Hematopoietic multipotent progenitor cell treated with erythropoietin and hydrocortisone succinate and interleukin-3 and kit ligand, for 15 days (in vitro differentiated cells): ENCODE measurements around the gene PTHLH.

Experiments used
- DNase-seq: peaks from one replicate; pipeline ENCODE4 v3.0.0-alpha.2; 2015; ENCODE audit warnings: low spot score

The PTHLH gene

DNA sequence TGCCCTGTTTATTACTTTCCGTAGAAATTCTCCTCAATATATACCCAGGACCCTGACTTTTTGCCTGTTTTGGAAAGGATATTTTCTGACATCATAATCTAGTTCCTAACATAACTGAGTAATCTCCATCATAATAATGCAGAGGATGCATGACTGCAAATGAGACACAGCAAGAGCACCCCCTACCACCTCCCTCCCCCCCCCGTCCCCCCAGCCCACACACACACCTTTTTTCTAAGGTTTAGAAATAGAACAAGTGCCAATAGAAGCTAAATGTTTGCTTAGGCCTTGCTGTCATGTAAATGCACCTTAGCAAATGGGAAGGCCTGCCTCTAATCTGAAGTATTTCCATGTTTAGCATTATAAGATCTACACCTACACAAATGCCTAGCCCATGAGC lies at the start of gene PTHLH:
Gene PTHLH (minus strand): TSS at position 13 of the 400 bp plus-strand sequence. CDS start 3,239 bp downstream, outside the sequence.
- DNase-seq = no peak

- DNase-seq = no peak
These were observed 49.2 kb upstream of the PTHLH start for GRCh38 chr12:28021704-28022103.

DNA sequence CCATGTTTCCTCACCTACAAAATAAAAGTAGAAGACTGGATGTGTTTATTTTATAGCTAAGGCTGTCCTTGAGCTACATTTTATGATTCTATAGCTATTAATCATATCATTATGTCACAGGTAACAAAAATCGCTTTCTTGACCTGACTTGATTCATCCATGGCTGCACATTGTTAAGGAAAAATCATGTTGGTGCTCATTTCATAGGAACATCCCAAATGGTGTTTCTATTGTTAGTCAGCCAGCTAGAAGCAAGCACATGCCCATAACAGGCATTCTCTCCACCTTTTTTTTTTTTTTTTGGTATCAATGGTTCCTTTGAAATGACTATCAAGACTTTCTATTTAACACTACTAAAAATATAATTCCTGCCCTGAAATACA lies 45.3 kb upstream of the PTHLH start:
- no peak for DNase-seq

DNA sequence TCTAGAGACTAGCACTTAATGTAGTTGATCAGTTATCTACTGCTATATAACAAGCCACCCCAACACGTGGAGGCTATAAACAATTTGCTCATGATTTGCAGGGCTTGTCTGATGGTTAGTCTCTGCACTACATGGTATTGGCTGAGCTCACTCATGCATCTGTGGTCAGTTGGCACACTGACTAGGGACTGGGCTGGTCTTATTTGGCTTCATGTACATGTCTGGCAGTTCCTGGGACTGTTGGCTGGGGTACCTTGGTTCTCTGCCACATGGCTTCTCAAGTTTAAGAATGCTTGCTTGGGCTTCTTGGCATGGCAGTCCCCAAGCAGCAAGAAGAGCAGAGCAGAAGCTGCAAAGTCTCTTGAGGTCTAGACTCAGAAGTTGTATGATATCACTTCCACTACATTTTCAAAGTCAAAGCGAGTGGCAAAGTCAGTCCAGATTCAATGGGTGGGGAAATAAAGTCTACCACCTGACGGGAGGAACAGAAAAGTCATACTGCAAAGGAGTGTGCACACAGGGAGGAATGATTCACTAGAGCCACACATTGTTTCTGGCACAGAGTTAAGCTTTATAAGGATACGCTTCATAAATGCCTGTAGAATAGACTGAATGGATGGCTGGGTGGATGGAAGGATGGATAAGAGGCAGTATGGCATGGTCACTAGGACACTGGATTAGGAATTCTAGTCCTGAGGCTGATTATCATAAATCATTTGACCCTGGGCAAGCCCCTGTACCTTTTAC lies 44.8 kb upstream of the PTHLH start:
- DNase-seq = no peak

DNA sequence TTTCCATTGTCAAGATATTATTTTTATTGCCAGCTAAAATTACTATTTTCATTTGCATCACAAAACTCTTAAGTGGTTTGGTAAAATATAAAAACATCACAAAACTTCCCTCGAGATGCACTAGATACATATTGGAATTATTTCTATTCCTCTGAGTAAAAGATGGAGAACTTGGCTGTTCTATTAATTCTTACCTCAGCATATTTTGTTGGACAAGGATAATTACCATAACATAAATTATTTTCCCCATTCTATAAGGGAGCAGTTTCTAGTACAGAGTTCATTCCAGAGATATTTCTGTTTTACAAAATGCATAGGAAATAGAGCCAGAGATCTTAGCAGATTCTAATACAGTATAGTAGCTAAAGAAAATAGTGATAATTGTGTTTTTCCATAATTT lies 42.6 kb upstream of the PTHLH start:
- no peak for DNase-seq

DNA sequence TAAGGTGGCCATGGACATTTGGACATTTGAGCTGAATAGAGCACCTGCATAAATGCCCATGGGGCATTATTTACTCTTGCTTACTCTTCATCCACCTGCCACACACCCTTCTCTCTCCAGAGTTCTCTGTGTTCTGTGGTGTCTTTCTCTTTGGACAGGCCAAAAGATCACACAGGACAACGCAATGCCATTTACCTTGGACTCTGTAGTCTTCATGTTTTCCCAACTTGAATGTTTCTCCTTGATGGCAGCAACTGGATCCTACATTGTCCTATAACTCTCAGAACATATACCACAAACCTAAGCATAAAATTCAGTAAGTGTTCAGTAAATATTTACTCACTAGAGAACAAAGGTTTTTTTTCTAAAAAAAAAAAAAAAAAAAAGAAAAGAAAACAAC lies 41.7 kb upstream of the PTHLH start:
- DNase-seq = no peak

GRCh38 chr12:28012333-28012918 lies 39.9 kb upstream of the PTHLH start:
- no peak for DNase-seq

GRCh38 chr12:28010036-28010435 lies 37.5 kb upstream of the PTHLH start:
- DNase-seq = no peak

- no peak for DNase-seq
These were observed 27.4 kb upstream of the PTHLH start for GRCh38 chr12:27999970-28000369.

GRCh38 chr12:27999521-27999920 lies 27.0 kb upstream of the PTHLH start:
- no peak for DNase-seq

- DNase-seq = no peak
These were observed 26.1 kb upstream of the PTHLH start for GRCh38 chr12:27998658-27999057.

DNA sequence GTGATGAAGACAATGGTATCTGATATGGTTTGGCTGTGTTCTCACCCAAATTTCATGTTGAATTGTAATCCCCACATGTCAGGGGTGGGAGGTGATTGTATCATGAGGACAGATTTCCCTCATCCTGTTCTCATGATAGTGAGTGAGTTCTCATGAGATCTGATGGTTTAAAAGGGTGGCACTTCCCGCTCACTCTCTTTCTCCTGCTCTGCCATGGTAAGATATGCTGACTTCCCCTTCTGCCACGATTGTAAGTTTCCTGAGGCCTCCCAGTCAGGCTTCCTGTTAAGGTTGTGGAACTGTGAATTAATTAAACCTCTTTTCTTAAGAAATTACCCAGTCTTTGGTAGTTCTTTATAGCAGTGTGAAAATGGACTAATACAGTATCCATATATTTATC lies 25.6 kb upstream of the PTHLH start:
- no peak for DNase-seq

DNA sequence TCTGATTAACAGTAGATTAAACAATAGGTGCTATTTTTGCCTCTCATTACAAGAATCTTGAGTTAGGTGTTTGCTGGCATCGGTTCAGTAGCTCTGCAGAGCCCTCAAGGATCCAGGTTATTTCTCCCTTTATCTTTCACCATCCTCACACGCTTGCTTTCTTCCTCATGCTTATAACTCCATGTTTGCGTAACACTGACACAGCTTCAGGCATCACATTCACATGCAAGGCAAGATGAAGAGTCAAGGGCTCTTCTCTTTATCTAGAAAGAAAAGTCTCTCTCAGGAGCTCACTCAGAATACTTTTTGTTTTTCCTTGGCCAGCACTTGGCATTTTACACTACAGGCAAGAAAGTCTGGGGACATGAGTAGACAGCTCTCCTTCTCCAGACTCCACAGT lies 24.2 kb upstream of the PTHLH start:
- no peak for DNase-seq

DNA sequence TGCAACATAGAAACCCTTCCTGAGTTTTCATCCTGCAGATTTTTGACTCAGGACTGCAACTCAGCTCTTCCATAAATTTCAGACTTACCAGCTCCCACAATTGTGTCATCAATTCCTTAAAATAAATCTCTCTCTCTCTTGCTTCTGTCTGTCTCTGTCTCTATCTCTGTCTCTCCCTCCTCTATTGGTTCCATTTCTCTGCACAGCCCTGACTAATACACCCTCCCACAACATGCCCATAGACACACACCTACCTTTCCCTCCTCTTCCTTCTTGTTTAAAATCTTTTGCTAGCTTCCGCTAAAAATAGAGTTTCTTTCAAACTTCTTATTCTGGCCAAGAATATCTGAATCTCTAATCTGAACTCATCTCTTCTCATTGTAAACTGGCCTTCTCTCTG lies 22.9 kb upstream of the PTHLH start:
- DNase-seq = no peak

- no peak for DNase-seq
These were observed 16.2 kb upstream of the PTHLH start for GRCh38 chr12:27988594-27989233.

DNA sequence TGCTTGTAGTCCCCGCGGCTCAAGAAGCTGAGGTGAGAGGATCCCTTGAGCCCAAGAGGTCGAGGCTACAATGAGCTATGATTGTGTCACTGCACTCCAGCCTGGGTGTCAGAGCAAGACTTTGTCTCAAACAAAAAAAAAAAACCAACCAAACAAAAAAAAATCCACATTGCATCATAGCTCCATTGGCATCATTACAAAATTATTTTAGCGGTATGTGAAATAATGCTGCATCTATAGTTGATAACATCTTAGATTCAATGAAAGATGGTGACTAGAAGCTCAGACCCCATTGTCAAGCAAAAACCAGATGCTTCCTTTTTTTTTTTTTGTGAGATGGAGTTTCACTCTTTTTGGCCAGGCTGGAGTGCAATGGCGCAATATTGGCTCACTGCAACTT lies 14.8 kb upstream of the PTHLH start:
- DNase-seq = no peak

GRCh38 chr12:27984275-27984674 lies 11.7 kb upstream of the PTHLH start:
- DNase-seq = no peak

GRCh38 chr12:27982951-27983350 lies 10.4 kb upstream of the PTHLH start:
- no peak for DNase-seq

DNA sequence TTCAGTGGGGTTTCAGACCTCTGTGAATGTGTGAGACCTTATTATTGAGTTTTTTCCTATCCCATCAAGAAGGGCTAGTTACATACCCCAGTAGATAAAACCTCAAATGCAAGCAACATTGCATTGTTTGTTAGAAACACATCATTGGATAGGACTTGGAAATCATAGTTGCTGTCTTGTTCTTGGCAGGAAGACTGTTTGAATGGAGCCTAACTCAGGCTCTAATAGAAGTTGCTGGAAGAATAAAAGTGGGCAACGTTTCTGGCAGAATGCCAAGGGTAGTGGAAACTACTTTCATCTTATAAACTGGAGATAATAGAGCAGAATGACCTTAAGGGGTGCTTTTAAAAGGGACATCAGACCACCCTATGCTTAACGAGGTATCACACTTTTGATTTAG lies 9.9 kb upstream of the PTHLH start:
- no peak for DNase-seq

GRCh38 chr12:27981874-27982273 lies 9.3 kb upstream of the PTHLH start:
- DNase-seq = no peak

DNA sequence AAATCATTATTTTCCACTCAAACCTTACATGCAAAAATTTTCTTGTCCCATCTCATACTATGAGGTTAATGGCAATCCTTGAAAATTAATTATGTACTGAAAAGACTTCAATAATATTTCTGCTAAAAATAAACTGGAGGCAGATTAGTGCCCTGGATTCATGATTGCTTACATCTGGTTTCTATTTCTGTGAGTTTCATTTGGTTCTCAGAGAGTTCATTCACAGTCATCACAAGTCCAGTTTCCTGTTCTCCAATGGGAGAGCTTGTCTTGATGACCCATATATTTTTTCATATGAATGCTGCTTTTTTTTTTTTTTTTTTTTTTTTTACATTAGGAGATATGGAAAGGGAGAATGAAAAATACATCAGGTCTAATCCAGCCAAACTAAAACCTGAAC lies 6.6 kb upstream of the PTHLH start:
- DNase-seq = no peak

DNA sequence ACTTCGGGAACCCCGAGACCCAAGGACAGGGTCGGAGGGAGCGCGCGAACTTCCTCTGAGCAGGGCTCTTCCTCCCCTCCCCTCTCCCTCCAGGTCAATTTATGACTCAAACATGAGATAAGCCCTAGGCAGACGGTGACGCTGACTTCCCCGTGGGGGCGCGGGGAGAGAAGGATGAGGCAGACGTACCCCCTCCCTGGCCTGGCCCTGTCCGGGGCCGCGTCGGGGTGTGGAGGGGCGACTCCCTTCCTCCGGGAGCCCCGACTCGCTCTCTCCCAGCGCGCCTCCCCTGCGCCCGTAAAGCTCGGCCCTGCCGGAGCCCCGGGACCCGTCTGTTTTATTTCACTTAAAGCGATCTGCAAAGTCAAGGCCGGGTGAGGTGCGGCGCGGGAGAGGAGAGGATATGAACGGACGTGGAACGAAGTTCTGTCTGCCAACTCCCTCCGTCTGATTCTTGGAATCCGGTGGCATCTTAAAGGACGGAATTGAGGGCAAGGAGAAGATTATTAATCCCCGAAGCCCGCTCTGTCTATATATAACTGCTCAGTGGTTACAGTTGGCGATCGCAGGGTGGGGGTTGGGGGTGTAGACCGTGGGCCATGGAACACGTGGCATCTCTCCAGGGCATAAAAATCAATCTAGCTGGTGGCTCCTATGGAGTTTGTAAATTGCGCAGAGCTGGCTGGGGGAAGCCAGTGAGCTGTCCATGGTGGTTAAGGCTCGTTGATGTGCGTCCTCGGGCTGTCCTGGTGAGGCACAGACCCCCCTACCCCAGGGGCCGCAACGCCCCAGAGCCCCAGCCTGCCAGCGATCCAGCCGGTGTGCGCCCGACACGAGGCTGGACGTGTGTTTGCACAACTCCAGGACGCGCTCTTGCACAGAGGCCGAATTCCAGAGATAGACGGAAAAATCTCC lies 2.9 kb upstream of the PTHLH start:
- no peak for DNase-seq
